Measurements from ENCODE around the gene ROR1. TPM values are rescaled to one million over a fixed set of nuclear protein-coding genes. Genes with fewer than 3 reads are reported as not detected.
"Not testable (repeated sequence)": the region's sequence is repeated elsewhere in the genome, so short reads cannot be mapped to it uniquely, and the experiment has no call there.

Gene ROR1
- total RNA-seq, 2 experiments from 2014 or later, result not detected

DNA sequence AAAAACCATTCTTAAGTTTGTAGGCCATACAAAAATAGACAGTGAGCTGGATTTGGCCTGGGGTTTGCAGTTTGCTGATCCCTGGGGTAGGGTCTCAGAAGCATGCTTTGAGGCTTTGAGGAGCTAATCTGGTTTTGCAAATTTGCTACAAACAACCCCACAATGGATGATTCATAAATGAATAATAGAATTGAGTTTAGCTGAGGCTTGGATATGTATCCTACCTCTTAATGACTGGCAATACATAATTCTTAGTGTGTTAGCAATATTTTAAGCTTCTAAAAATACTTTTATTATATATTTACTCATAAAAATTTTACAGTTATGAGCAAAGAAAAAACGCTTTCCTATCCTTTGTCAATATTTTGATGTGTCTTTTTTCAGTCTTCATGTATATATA is 50.6 kb downstream of the ROR1 start:
- Mint-ChIP-seq H3K4me1 (no peaks in the 10 kb centered on the region), H3K36me3 (ENCODE audit: low read depth) (no peaks in the 10 kb centered on the region), H3K4me3 (no peak overlapping the region), H3K27ac (no peak overlapping the region), H3K9me3 (no peaks in the 10 kb centered on the region), H3K27me3 (peaks cover 8% of the 10 kb centered on the region)
- no peak for DNase-seq
- POLR2A ChIA-PET, result no interaction called here
- CTCF ChIA-PET, result no interaction called here

DNA sequence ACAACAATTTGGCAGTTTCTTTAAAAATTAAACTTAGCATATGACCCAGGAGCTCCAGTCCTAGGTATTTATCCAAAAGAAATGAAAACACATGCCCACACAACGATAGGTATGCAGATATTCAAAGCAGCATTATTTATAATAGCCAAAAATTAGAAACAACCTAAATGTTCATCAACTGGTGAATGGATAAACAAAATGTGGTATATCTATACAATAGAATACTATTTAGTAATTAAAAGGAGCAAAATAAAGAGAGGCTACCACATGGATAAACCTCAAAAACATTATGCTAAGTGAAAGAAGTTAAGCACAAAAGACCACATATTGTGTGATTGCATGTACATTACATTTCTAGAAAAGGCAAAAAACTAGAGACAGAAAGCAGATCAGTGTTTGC is 51.3 kb downstream of the ROR1 start:
- H3K27me3 Mint-ChIP-seq, result peaks cover 7% of the 10 kb centered on the region
- CTCF ChIA-PET, result no interaction called here
- H3K4me1 Mint-ChIP-seq, result no peaks in the 10 kb centered on the region
- no peaks in the 10 kb centered on the region for H3K36me3 Mint-ChIP-seq (ENCODE audit: low read depth)
- H3K9me3 Mint-ChIP-seq, result no peaks in the 10 kb centered on the region
- no peak overlapping the region for H3K4me3 Mint-ChIP-seq
- POLR2A ChIA-PET, result no interaction called here
- H3K27ac Mint-ChIP-seq, result no peak overlapping the region
- DNase-seq, result no peak

DNA sequence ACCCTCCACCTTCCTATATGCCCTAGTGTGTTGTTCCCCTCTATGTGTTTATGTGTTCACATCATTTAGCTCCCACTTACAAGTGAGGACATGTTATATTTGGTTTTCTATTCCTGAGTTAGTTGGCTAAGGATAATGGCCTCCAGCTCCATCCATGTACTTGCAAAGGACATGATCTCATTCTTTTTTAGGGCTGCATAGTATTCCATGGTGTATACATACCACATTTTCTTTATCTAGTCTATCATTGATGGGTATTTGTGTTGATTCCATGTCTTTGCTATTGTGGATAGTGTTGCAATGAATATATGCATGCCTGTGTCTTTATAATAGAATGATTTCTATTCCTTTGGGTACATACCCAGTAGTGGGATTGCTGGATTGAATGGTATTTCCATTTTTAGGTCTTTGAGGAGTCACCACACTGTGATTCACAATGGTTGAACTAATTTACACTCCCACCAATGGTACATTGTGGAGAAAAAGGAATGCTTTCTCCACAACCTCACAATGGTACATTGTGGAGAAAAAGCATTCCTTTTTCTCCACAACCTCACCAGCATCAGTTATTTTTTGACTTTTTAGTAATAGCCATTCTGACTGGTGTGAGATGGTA is 52.5 kb downstream of the ROR1 start:
- H3K4me3 Mint-ChIP-seq; DNase-seq; H3K36me3 Mint-ChIP-seq (ENCODE audit: low read depth); H3K9me3 Mint-ChIP-seq; H3K27me3 Mint-ChIP-seq; POLR2A ChIA-PET; H3K4me1 Mint-ChIP-seq; CTCF ChIA-PET; H3K27ac Mint-ChIP-seq: not testable (repeated sequence)

DNA sequence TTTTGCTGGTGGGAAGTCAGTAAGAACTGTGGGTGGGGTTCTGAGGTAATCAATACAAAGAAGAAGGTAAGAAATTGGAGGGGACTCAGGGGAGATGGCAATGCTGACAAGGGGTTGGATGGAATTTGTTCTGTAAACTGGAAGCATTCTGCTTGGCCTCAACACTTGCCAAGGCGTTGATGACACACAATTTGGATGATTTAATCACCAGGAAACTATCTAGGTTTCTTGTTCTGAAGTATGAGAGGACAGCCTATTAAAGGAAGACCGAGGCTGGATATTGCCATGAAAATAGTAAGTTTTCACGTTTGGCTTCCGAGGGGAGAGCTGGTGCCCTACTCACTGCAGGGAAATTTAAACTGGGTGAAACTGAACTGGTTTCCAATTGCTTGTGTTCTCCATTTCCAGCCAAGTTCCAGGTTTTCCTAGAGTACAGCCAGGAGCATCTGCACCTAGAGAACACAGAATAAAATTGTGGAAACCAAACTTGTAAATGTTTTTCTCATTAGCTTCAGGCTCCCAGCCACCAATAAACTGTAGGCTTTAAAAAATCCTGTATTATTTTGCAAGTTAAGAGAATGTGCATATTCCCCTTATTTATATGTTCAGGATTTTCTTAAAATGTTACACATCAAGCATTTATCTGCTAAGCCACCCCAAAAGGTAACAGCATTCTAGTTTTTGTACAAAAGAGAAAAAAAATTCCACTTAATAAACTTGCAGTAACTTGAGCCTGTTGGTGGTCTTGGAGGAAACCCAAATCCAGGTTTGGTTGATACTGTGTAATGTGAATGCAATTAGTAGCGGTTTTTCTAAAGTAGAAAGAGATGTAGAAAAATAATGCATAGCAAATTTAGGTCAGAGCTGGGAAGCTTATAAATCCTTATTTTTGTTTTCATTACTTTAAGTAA is 53.8 kb downstream of the ROR1 start:
- Mint-ChIP-seq H3K27ac (no peak overlapping the region), H3K36me3 (ENCODE audit: low read depth) (no peaks in the 10 kb centered on the region)
- DNase-seq, result no peak

DNA sequence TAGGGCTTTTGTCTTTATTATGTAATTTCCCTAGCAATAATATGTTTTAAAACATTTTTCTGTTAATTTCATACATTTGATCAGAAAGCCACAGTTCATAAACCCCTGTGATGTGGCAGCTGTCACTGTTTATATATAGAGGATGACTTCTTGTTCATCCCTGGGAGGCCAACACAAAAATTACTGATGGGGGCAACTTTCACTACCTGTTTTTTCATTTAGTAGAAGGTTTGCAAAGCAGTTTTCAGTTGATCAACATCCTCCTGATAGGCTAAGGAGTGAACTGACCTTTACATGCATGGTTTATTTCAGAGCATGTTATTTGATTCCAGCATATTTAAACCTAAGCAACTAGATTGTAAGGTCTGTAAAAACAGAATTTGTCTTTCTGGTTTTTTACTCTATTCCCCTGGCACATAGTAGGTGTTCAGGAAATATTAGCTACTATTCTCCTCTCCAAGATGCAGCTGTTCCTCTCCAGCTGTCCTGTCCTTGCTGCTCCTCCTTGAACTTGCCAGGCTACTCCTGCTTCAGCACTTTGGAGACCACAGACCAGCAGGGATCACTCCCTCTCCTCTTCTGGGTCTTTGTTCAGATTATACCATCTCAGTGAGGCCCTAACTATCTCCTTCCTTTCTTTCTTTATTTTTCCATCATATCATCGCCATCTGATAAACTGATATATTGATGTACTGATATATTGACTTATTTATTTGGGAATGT is 54.7 kb downstream of the ROR1 start:
- Mint-ChIP-seq H3K4me3 (no peak overlapping the region), H3K9me3 (no peaks in the 10 kb centered on the region), H3K27me3 (no peaks in the 10 kb centered on the region), H3K4me1 (no peaks in the 10 kb centered on the region), H3K36me3 (ENCODE audit: low read depth) (no peaks in the 10 kb centered on the region), H3K27ac (no peak overlapping the region)
- ChIA-PET CTCF (interaction anchor here (0.6 kb wide), 1 partner anchor 453 kb away, joined by 3 read pairs; no protein-coding TSS in a partner anchor), POLR2A (no interaction called here)
- DNase-seq, result no peak

More for the DNA sequence above, 53.8 kb downstream of the ROR1 start:
- H3K9me3 Mint-ChIP-seq, result no peaks in the 10 kb centered on the region
- POLR2A ChIA-PET, result no interaction called here
- no peaks in the 10 kb centered on the region for H3K27me3 Mint-ChIP-seq
- H3K4me1 Mint-ChIP-seq, result no peaks in the 10 kb centered on the region
- CTCF ChIA-PET, result no interaction called here
- H3K4me3 Mint-ChIP-seq, result no peak overlapping the region

DNA sequence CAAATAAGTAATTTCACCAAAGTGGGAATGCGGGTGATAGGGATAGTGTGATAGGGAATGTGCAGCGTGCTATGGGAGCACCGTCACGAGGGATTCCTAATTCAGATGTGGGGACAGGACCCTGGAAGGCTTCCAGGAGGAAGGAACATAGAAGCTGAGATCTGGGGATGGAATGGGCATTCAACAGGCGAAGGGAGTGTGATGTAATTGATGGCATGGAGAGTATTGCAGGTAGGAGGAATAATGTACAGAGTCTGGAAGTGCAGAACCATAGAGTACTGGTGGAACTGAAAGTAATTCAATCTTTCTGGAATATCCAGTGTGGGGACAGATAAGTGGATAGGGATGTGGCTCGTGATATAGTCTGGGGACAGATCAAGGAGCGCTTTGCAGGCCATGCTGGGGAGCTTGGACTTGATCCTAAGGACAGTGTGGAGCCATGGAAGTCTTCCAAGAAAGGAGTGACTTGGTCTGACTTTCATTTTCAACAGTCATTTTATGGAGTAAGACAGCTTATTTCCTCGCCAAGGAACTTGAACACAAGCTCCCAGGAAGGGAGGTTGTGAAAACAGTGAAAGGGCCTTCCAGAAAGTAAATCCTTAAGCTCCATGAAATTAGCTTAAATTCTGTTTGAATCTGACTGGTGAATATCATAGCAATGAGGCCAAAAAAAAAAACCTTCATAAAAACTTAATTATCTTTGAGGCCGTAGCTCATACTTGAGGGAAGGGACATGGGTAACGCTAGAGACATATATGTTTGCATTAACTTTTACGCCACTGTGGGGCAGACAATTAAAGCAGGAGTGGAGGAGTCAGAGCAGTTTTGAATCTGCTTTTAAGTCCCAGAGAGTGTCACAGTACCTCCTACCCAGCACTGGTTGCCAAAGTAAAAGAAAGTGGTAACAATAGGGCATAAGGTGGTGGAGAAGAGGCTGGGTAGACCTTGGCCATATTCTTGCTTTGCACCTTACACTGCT is 55.8 kb downstream of the ROR1 start:
- Mint-ChIP-seq H3K4me1 (no peaks in the 10 kb centered on the region), H3K27me3 (no peaks in the 10 kb centered on the region), H3K36me3 (ENCODE audit: low read depth) (no peaks in the 10 kb centered on the region), H3K4me3 (no peak overlapping the region), H3K9me3 (no peaks in the 10 kb centered on the region), H3K27ac (no peak overlapping the region)
- ChIA-PET CTCF (interaction anchor here (0.6 to 1.2 kb wide), 4 partner anchors 11 to 455 kb away, joined by 3 read pairs; no protein-coding TSS in a partner anchor), POLR2A (no interaction called here)
- no peak for DNase-seq

DNA sequence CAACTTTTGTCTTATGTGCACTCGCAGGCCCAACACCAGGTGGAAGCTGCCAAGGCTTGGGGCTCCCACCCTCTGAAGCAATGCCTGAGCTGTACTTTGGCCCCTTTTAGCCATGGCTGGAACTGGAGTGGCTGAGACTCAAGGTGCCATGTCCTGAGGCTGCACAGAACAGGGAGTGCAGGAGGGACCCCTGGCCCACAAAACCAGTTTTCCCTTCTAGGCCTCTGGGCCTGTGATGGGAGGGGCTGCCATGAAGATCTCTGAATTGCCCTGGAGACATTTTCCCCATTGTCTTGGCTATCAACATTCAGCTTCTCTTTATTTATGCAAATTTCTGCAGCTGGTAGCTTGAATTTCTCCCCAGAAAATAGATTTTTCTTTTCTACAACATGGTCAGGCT is 57.6 kb downstream of the ROR1 start:
- ChIA-PET CTCF (no interaction called here), POLR2A (no interaction called here)
- peaks cover 2% of the 10 kb centered on the region for H3K27me3 Mint-ChIP-seq
- no peak overlapping the region for H3K27ac Mint-ChIP-seq
- H3K9me3 Mint-ChIP-seq, result no peaks in the 10 kb centered on the region
- no peak for DNase-seq
- no peak overlapping the region for H3K4me3 Mint-ChIP-seq
- no peaks in the 10 kb centered on the region for H3K36me3 Mint-ChIP-seq (ENCODE audit: low read depth)
- H3K4me1 Mint-ChIP-seq, result no peaks in the 10 kb centered on the region

DNA sequence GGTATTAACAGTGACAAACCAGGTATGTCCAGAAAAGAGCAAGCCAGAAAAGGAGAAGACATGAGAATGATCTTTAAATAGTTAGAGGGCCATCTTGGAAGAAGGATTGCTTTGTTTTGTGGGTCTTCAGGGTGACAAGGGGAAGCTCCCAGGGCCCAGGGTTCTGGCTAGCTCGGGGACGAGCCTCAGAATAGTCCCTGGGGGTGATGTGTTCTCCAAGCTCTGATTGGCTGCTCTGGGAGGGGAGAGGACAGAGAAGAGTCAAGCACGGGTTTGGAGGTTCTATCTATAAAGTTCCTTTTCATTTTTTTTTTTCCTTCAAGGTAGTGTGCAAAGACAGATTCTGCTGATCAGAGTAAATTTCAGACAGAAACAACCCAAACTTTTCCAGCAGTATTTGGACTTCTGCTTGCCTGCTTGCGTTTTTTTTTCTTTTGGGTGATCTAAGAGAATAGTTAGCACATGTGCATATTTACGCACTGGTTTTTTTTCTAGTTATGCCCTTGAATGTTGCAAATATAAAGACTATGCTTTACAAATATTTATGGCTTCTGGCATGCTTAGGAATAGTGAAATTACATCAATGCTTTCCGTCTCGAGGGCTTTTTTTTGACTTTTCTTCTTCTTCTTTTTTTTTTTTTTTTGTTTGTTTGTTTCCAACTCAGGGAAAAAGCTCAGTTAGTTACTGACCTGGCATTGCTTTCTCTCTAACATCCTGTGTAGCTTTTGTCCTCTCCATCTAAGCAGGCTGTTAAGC is 59.7 kb downstream of the ROR1 start:
- CTCF ChIA-PET, result interaction anchor here (0.7 to 1.4 kb wide), 2 partner anchors 10 to 291 kb away, joined by 3 to 4 read pairs; no protein-coding TSS in a partner anchor

DNA sequence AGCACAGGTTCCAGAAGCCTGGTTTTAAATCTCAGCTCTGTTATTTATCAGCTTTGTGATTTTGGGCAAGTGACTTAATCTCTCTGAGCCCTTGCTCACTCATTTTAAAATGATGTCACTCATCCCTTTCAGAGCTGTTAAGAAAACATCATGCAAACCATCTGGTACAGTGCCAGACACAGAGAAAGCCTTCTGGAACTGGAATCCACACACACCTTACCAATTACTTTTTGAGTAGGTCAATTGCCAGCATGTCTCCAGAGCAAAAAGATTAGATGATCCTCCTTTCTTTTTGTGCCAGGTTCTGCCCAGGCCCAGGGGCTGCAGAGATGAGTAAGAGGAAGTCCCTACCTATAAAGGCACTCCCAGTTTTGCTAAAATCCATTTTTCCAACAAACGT is 61.3 kb downstream of the ROR1 start:
- DNase-seq, result no peak
- no peaks in the 10 kb centered on the region for H3K4me1 Mint-ChIP-seq
- no peaks in the 10 kb centered on the region for H3K9me3 Mint-ChIP-seq
- H3K27me3 Mint-ChIP-seq, result peaks cover 2% of the 10 kb centered on the region
- H3K36me3 Mint-ChIP-seq (ENCODE audit: low read depth), result no peaks in the 10 kb centered on the region
- CTCF ChIA-PET, result no interaction called here
- no peak overlapping the region for H3K4me3 Mint-ChIP-seq
- no peak overlapping the region for H3K27ac Mint-ChIP-seq
- POLR2A ChIA-PET, result no interaction called here

More for the DNA sequence above, 59.7 kb downstream of the ROR1 start:
- no peak for DNase-seq
- no peak overlapping the region for H3K27ac Mint-ChIP-seq
- H3K4me1 Mint-ChIP-seq, result no peaks in the 10 kb centered on the region
- no peak overlapping the region for H3K4me3 Mint-ChIP-seq
- H3K9me3 Mint-ChIP-seq, result no peaks in the 10 kb centered on the region
- H3K36me3 Mint-ChIP-seq (ENCODE audit: low read depth), result no peaks in the 10 kb centered on the region
- POLR2A ChIA-PET, result no interaction called here
- peaks cover 2% of the 10 kb centered on the region for H3K27me3 Mint-ChIP-seq

DNA sequence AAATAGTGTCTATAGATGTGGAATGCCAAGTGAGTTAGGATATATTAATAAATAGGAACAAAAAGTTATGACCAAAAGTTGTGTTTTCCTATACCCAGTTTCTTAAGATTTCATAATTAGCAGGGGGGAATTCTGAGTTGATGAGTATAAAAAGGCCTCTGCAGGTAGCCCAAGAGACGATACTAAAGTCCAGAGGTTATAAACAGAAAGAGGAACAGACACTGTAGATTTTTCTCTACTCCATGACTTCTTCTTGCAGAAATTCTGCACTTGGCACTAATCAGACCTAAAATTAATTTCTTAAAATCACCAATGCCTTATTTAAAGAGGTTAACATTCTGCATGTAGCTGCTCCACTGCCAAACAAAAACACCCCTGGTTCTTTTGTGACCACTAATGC is 62.6 kb downstream of the ROR1 start:
- peaks cover 2% of the 10 kb centered on the region for H3K27me3 Mint-ChIP-seq
- CTCF ChIA-PET, result no interaction called here
- no peaks in the 10 kb centered on the region for H3K9me3 Mint-ChIP-seq
- H3K36me3 Mint-ChIP-seq (ENCODE audit: low read depth), result no peaks in the 10 kb centered on the region
- no peak overlapping the region for H3K27ac Mint-ChIP-seq
- POLR2A ChIA-PET, result no interaction called here
- no peak overlapping the region for H3K4me3 Mint-ChIP-seq
- H3K4me1 Mint-ChIP-seq, result no peaks in the 10 kb centered on the region
- DNase-seq, result no peak

DNA sequence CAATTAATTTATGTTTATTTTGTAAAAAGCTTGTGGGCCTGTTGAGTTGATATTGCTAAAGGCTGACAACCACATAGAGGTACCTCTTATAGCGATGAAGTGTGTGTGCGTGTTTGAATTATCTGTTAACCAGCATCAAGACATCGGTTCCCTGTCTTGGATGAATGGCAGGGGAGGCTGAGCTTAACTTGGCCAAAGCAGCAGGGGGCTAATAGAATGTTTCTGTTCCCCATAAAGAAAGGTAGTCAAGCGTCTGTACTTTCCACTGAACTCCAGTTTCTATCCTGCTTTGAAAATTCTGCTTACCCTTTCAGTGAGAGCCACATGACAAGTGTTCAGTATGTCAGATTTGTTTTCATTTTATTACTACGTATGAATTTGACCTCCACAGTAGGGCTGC is 63.0 kb downstream of the ROR1 start:
- Mint-ChIP-seq H3K27me3 (peaks cover 4% of the 10 kb centered on the region), H3K36me3 (ENCODE audit: low read depth) (no peaks in the 10 kb centered on the region), H3K9me3 (no peaks in the 10 kb centered on the region), H3K4me3 (no peak overlapping the region), H3K4me1 (no peaks in the 10 kb centered on the region), H3K27ac (no peak overlapping the region)
- CTCF ChIA-PET, result no interaction called here
- DNase-seq, result no peak
- POLR2A ChIA-PET, result no interaction called here

DNA sequence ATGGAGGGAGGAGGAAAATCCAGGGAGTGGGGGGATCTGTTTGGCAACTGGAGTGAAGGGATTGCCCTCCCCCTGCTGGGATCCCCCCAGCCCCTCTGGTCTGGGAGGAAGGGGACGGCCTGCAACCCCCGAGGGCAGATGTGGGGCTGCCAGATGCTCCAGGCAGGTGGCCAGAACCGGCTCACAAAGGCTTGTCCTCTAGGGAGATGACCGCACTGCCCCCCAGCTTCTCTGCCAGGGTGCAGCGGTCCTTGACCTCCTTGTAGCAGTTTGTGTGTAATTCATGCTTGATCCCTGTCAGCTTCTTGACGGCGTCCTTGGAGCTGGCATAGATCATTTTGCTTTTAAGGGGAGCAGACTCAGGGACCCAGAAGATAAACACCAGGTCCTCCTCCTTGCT is 69.2 kb downstream of the ROR1 start:
- H3K4me3 Mint-ChIP-seq, result no peak overlapping the region
- CTCF ChIA-PET, result interaction anchor here (0.8 kb wide), 1 partner anchor 10 kb away, joined by 4 read pairs; no protein-coding TSS in a partner anchor
- H3K27me3 Mint-ChIP-seq, result peaks cover 9% of the 10 kb centered on the region
- no peaks in the 10 kb centered on the region for H3K4me1 Mint-ChIP-seq
- POLR2A ChIA-PET, result no interaction called here
- no peaks in the 10 kb centered on the region for H3K9me3 Mint-ChIP-seq
- no peak for DNase-seq
- H3K36me3 Mint-ChIP-seq (ENCODE audit: low read depth), result no peaks in the 10 kb centered on the region
- H3K27ac Mint-ChIP-seq, result no peak overlapping the region
